Measurements from ENCODE around the gene BFSP1.

DNA sequence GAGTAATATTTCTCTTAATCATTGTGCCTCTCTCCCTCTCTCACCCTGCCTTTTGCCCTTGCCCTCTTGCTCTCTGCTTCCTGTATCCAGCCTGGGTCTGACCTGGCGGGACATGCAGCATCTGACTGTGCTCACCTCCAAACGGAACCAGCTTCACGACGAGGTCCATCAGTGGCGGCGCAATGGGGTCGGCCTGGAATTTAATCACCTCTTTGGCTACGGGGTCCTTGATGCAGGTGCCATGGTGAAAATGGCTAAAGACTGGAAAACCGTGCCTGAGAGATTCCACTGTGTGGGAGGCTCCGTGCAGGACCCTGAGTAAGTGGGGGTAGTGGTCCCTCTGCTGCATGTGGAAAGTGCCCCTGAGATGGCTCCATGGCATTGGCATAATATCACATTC lies 65.9 kb downstream of the BFSP1 start:
- TF ChIP-seq CTCF (IDR thresholded peaks at IDR 0.05; ENCODE audit: insufficient read depth, low read depth, low read length) (no peak), EZH2 (IDR thresholded peaks at IDR 0.05; ENCODE audit: insufficient read depth, low read length) (no peak)

Measured in astrocyte (in vitro differentiated cells and primary cell).